Heart left ventricle (tissue), 16 donors: Measurements from ENCODE around the gene GRAP. TPM values are rescaled to one million over a fixed set of nuclear protein-coding genes. Genes with fewer than 3 reads are reported as not detected.

Source experiments
- ATAC-seq, 4 donors: fragments of 200-7000 bp; cut with Tn5 transposase; one replicate each; pipeline ENCODE4 v1.9.1; 2020 to 2022; ENCODE audit warnings: moderate library complexity in 4 of 4, mild to moderate bottlenecking in 3 of 4, moderate number of reproducible peaks in 1 of 4
- DNase-seq, 5 donors: peaks; one replicate each; pipeline ENCODE4 v3.0.0-alpha.2; 2020
- H3K27ac ChIP-seq, 12 donors: fragments of 200-600 bp; sonication (generic) in 4 of 12; one replicate each; pipeline versions ENCODE4 v1.5.0 to v1.8.0; 2016 to 2022; ENCODE audit warnings: mild to moderate bottlenecking in 2 of 12
- H3K27me3 ChIP-seq, 9 donors: fragments of 200-600 bp; sonication (generic) in 2 of 9; one replicate each; pipeline versions ENCODE4 v1.5.1 to v1.8.0; 2016 to 2022; ENCODE audit warnings: mild to moderate bottlenecking in 3 of 9
- H3K36me3 ChIP-seq, 9 donors: fragments of 200-600 bp; sonication (generic) in 2 of 9; one replicate each; pipeline versions ENCODE4 v1.5.0 to v1.8.0; 2018 to 2022; ENCODE audit warnings: mild to moderate bottlenecking in 2 of 9
- H3K4me1 ChIP-seq, 12 donors: fragments of 200-600 bp; sonication (generic) in 4 of 12; one replicate each; pipeline versions ENCODE4 v1.5.0 to v1.8.0; 2016 to 2022; ENCODE audit warnings: mild to moderate bottlenecking in 3 of 12
- H3K4me3 ChIP-seq, 12 donors: fragments of 200-600 bp; sonication (generic) in 4 of 12; one replicate each; pipeline versions ENCODE4 v1.5.0 to v1.8.0; 2017 to 2022; ENCODE audit warnings: mild to moderate bottlenecking in 9 of 12, moderate library complexity in 4 of 12
- H3K9me3 ChIP-seq, 12 donors: fragments of 200-600 bp; sonication (generic) in 4 of 12; one replicate each; pipeline versions ENCODE4 v1.5.0 to v1.8.0; 2016 to 2022; ENCODE audit warnings: mild to moderate bottlenecking in 1 of 12
- POLR2A ChIP-seq, 2 donors: fragments of 450-650 bp; IDR thresholded peaks; one replicate each; pipeline ENCODE4 v1.6.1; 2017; ENCODE audit warnings: antibody characterized with exemption in 2 of 2, mild to moderate bottlenecking in 2 of 2, moderate library complexity in 2 of 2
- WGBS, 4 donors: extraction: QIAGEN DNeasy Blood & Tissue Kit in 2 of 4; methylation state at CpG; one replicate each; pipeline versions ENCODE4 v1.1.5 to v1.1.7; 2013 to 2018; 5-methylcytosine and 5-hydroxymethylcytosine counted together
- intact Hi-C, 10 donors: fragments of 100-400 bp; cut with DNase I; formaldehyde crosslinking; loops; one replicate each; pipeline versions ENCODE4 v1.11.1 to v1.14.2; 2022
- polyA plus RNA-seq, 2 donors: library from polyadenylated mRNA; stranded (reverse); fragments of 200-250 nt; gene quantifications; one replicate each; pipeline ENCODE4 v1.2.3, GENCODE V29; 2013
- total RNA-seq, 9 donors: library from RNA; depleted of rRNA in 2 of 9; stranded (reverse); fragments of >200 nt in 2 of 9; fragmentation: NEBNext Ultra II Directional in 3 of 9; extraction: Animal tissue kit (Norgen Biotek cat#: 25700) in 3 of 9; gene quantifications; one replicate each; pipeline versions ENCODE4 v1.1.0 to v1.2.4, GENCODE V29; 2016 to 2023
- TF ChIP-seq, protein P1 (sequence below), 12 donors: fragments of 200-600 bp; sonication (generic) in 4 of 12; IDR thresholded peaks; one replicate each; pipeline versions ENCODE4 v1.5.0 to v1.8.0; 2018 to 2022; ENCODE audit warnings: antibody characterized with exemption in 12 of 12, mild to moderate bottlenecking in 5 of 12
- donor health status: ischemic (EF 13 %, LVEDD 7.1; RV severe dilation, severe dysfunction).
- donor health status: healthy with polysubstance abuse.
- donor health status: DM: no; HTN: yes; CAD: no.
- donor health status: DM: no; HTN: no; CAD: no.
- donor health status: ischemic (EF 25% LVEDD 6.9; RV normal size, moderate dysfunction).
- donor health status: ischemic (EF 25% LVEDD 5.7; RV mildly dilated, moderate dysfunction).
- donor health status: healthy.
- donor health status: DM: yes; HTN: yes; CAD: no.
- donor health status: ischemic (EF 35%, LVEDD 5.7; RV mildly dilated, moderate dysfunction).
- donor health status: nonischemic (EF 11% LVEDD 7.7; RV severe dilation, severe dysfunction).
- donor health status: DM: yes; HTN: yes; CAD: no.
- donor health status: PGD.
- donor health status: ischemic (EF 29% LVEDD 5.4; RV normal size, mild dysfunction).
- donor health status: nonischemic (EF 23%, LVEDD 6.1; RV moderate dilation, normal function).

The GRAP gene
- total and polyA plus RNA-seq, 11 donors: 1.1 to 6.3 (median 2.1) TPM

GRCh38 chr17:18993905-18994526 is 52.7 kb downstream of the GRAP start:
- ATAC-seq (no peak), DNase-seq (no peak)
- intact Hi-C loops: no loop called here
- no peak overlapping the region for H3K27ac ChIP-seq
- H3K9me3 ChIP-seq: peaks cover 0 to 18% (median 4%) of the 10 kb centered on the region in 12 donors
- 76 to 81% (median 79%) methylated on average over 16 of the region's 16 CpGs for WGBS, 4 donors
- no peaks in the 10 kb centered on the region for H3K27me3 ChIP-seq
- peaks cover 0 to 9% (median 0%) of the 10 kb centered on the region in 12 donors for H3K4me1 ChIP-seq
- H3K4me3 ChIP-seq: no peak overlapping the region
- no peak for TF ChIP-seq POLR2A (IDR thresholded peaks at IDR 0.05)
- TF ChIP-seq, protein P1, sequence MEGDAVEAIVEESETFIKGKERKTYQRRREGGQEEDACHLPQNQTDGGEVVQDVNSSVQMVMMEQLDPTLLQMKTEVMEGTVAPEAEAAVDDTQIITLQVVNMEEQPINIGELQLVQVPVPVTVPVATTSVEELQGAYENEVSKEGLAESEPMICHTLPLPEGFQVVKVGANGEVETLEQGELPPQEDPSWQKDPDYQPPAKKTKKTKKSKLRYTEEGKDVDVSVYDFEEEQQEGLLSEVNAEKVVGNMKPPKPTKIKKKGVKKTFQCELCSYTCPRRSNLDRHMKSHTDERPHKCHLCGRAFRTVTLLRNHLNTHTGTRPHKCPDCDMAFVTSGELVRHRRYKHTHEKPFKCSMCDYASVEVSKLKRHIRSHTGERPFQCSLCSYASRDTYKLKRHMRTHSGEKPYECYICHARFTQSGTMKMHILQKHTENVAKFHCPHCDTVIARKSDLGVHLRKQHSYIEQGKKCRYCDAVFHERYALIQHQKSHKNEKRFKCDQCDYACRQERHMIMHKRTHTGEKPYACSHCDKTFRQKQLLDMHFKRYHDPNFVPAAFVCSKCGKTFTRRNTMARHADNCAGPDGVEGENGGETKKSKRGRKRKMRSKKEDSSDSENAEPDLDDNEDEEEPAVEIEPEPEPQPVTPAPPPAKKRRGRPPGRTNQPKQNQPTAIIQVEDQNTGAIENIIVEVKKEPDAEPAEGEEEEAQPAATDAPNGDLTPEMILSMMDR (IDR thresholded peaks at IDR 0.05): no peak
- H3K36me3 ChIP-seq: no peaks in the 10 kb centered on the region

- no peak overlapping the region for H3K4me3 ChIP-seq
- no peaks in the 10 kb centered on the region for H3K36me3 ChIP-seq
- intact Hi-C loops: no loop called here
- H3K27me3 ChIP-seq: no peaks in the 10 kb centered on the region
- H3K9me3 ChIP-seq: peaks cover 0 to 18% (median 4%) of the 10 kb centered on the region in 12 donors
- ATAC-seq (no peak), DNase-seq (no peak)
- no peak overlapping the region for H3K27ac ChIP-seq
- H3K4me1 ChIP-seq: peaks cover 0 to 9% (median 0%) of the 10 kb centered on the region in 12 donors
- TF ChIP-seq POLR2A (IDR thresholded peaks at IDR 0.05): no peak
- TF ChIP-seq, protein P1 (IDR thresholded peaks at IDR 0.05): no peak
- 77 to 87% (median 82%) methylated on average over 14 to 22 of the region's 22 CpGs for WGBS, 4 donors
These were observed 54.2 kb downstream of the GRAP start for GRCh38 chr17:18992454-18993130.

DNA sequence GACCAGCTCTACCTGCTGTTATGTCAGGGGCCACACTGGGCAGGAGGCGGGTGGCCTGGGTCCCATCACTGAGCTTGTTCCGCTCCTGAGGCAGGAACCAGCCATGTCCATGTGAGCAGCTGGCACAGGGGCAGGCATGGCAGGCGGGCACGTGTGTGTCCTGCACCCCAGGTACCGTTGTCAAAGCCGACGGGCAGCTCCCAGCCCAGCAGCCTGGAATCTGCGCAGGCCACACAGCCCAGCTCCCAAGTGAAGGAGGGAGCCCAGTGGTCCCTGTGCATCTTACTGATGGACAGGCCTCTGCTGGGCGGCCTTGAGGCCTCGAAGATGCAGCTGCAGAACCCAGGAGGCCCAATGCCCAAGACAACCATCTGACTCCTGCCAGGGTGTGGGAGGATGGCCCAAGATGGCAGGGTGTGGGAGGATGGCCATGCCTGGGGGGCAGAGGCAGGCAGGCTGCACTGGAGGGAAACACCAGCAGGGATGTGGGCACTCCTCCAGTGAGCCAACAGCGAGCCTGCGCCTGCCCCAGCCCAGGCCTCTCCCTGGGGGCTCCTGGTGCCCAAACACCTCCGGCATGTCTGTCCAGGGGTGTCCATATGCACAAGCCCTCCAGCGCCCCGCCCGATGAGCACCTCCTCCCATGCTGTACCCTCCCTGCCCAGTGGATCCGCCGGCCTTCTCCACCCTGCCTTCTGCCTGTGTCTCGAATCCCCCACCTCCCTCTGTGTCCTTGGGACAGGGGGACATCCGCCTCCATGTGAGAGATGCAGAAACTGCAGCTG is 55.0 kb downstream of the GRAP start:
- Histone ChIP-seq H3K36me3 (no peaks in the 10 kb centered on the region), H3K27me3 (no peaks in the 10 kb centered on the region), H3K9me3 (peaks cover 0 to 18% (median 4%) of the 10 kb centered on the region in 12 donors), H3K4me1 (peaks cover 0 to 9% (median 0%) of the 10 kb centered on the region in 12 donors), H3K4me3 (no peak overlapping the region), H3K27ac (no peak overlapping the region)
- ATAC-seq (no peak), DNase-seq (no peak)
- intact Hi-C loops: no loop called here
- TF ChIP-seq, protein P1 (IDR thresholded peaks at IDR 0.05): no peak
- WGBS, 4 donors: 87 to 94% (median 93%) methylated on average over 12 to 20 of the region's 20 CpGs

GRCh38 chr17:18990331-18990730 is 56.4 kb downstream of the GRAP start:
- Histone ChIP-seq H3K4me1 (peaks cover 0 to 9% (median 0%) of the 10 kb centered on the region in 12 donors), H3K27ac (no peak overlapping the region), H3K36me3 (no peaks in the 10 kb centered on the region), H3K27me3 (no peaks in the 10 kb centered on the region), H3K4me3 (no peak overlapping the region), H3K9me3 (peaks cover 0 to 8% (median 2%) of the 10 kb centered on the region in 12 donors)
- WGBS, 4 donors: 92 to 98% (median 93%) methylated on average over 4 to 6 of the region's 6 CpGs
- ATAC-seq: no peak
- intact Hi-C loops: no loop called here
- TF ChIP-seq POLR2A (IDR thresholded peaks at IDR 0.05): no peak
- TF ChIP-seq, protein P1 (IDR thresholded peaks at IDR 0.05): no peak
- DNase-seq: no peak
